Keratinocyte (primary cell): ENCODE results near the gene UPF1. TPM values are rescaled to one million over a fixed set of nuclear protein-coding genes. Genes with fewer than 3 reads are reported as not detected.
A peak's percentile ranks its signal among the peaks of the same experiment; 100 is the strongest.

Source experiments
- DNase-seq: peaks from one replicate; pipeline ENCODE4 v3.0.0-alpha.2; 2011; ENCODE audit warnings: low read depth, missing footprints, low spot score
- FAIRE-seq: peaks from 2 replicates; lab custom pipeline; 2011; peaks lifted over from hg19 to GRCh38; lab: Jason Lieb, UNC
- H2AFZ ChIP-seq: 2 replicates; pipeline ENCODE4 v1.6.0; 2012; ENCODE audit warnings: low read length, control low read depth, inconsistent platforms; ENCODE audit not compliant: control insufficient read depth
- H3K27ac ChIP-seq: 2 replicates; pipeline ENCODE4 v1.5.1; 2011; ENCODE audit warnings: low read length; ENCODE audit not compliant: control insufficient read depth, insufficient read depth
- H3K27me3 ChIP-seq: 3 replicates; pipeline ENCODE4 v1.6.0; 2011; ENCODE audit warnings: low read length; ENCODE audit not compliant: control insufficient read depth, insufficient read depth; ENCODE audit errors: extremely low read depth
- H3K36me3 ChIP-seq, 2 experiments: 2 replicates in 1 of 2; 3 replicates in 1 of 2; pipeline ENCODE4 v1.5.1; 2011; ENCODE audit warnings: low read length in 2 of 2, mild to moderate bottlenecking in 1 of 2; ENCODE audit not compliant: control insufficient read depth in 2 of 2, insufficient read depth in 2 of 2; ENCODE audit errors: extremely low read depth in 1 of 2
- H3K4me1 ChIP-seq: 3 replicates; pipeline ENCODE4 v1.5.1; 2011; ENCODE audit warnings: low read length; ENCODE audit not compliant: control insufficient read depth, insufficient read depth; ENCODE audit errors: extremely low read depth
- H3K4me2 ChIP-seq: 3 replicates; pipeline ENCODE4 v1.6.0; 2011; ENCODE audit warnings: low read depth, low read length; ENCODE audit not compliant: control insufficient read depth, insufficient read depth; ENCODE audit errors: extremely low read depth
- H3K4me3 ChIP-seq, 3 experiments: fragments of 200-600 bp in 1 of 3; sonication (generic) in 1 of 3; 2 replicates in 2 of 3; 3 replicates in 1 of 3; pipeline ENCODE4 v1.5.1; 2011 to 2016; ENCODE audit warnings: low read length in 3 of 3, mild to moderate bottlenecking in 3 of 3, control low read depth in 2 of 3, inconsistent platforms in 1 of 3, low read depth in 1 of 3, mixed read lengths in 1 of 3, mixed run types in 1 of 3, moderate library complexity in 1 of 3; ENCODE audit not compliant: control insufficient read depth in 2 of 3, insufficient read depth in 2 of 3; ENCODE audit errors: extremely low read depth in 1 of 3
- H3K79me2 ChIP-seq: 2 replicates; pipeline ENCODE4 v1.6.0; 2012; ENCODE audit warnings: low read length; ENCODE audit not compliant: control insufficient read depth, insufficient read depth
- H3K9ac ChIP-seq: 3 replicates; pipeline ENCODE4 v1.6.0; 2011; ENCODE audit warnings: low read length; ENCODE audit not compliant: control insufficient read depth, insufficient read depth; ENCODE audit errors: extremely low read depth
- H3K9me1 ChIP-seq: 3 replicates; pipeline ENCODE4 v1.6.0; 2011; ENCODE audit warnings: low read length; ENCODE audit not compliant: control insufficient read depth, insufficient read depth; ENCODE audit errors: extremely low read depth
- H3K9me3 ChIP-seq: 2 replicates; pipeline ENCODE4 v1.5.1; 2012; ENCODE audit warnings: low read depth, low read length; ENCODE audit not compliant: control insufficient read depth
- H4K20me1 ChIP-seq: 3 replicates; pipeline ENCODE4 v1.6.0; 2011; ENCODE audit warnings: low read length; ENCODE audit not compliant: control insufficient read depth, insufficient read depth; ENCODE audit errors: extremely low read depth
- CTCF ChIP-seq, 3 experiments: IDR thresholded peaks in 1 of 3; conservative IDR thresholded peaks in 1 of 3; optimal IDR thresholded peaks in 1 of 3; 2 replicates in 2 of 3; 3 replicates in 1 of 3; pipeline versions ENCODE3 to v1.5.1; 2011; ENCODE audit warnings: low read length in 3 of 3, mild to moderate bottlenecking in 3 of 3, moderate library complexity in 2 of 3, control low read depth in 1 of 3, inconsistent platforms in 1 of 3; ENCODE audit not compliant: insufficient read depth in 2 of 3; ENCODE audit errors: extremely low read depth in 1 of 3
- EZH2 ChIP-seq: IDR thresholded peaks from one replicate; pipeline ENCODE4 v1.6.1; 2012; ENCODE audit warnings: inconsistent platforms, mild to moderate bottlenecking, low read length, moderate library complexity
- dilution Hi-C: fragments of 300-500 bp; cut with MboI; formaldehyde crosslinking; loops from one replicate; pipeline ENCODE4 v1.7.0; 2020; ENCODE audit warnings: low sequenced_read_pairs; ENCODE audit not compliant: extremely low pct_ligation_motif_present
- polyA plus RNA-seq, 5 experiments: library from polyadenylated mRNA; depleted of rRNA in 3 of 5; stranded (reverse) in 3 of 5; stranded (forward) in 1 of 5; unstranded in 1 of 5; fragments of >200 nt; gene quantifications; 1 replicate in 1 of 5; 2 replicates in 3 of 5; 3 replicates in 1 of 5; pipeline versions ENCODE4 v1.2.1 to v1.2.3, GENCODE V29; 2011 to 2012; ENCODE audit warnings: missing spikeins in 2 of 5, low read depth in 1 of 5, low replicate concordance in 1 of 5

Gene UPF1
- polyA plus RNA-seq, 1 donor (not counting 4 experiments of a cell fraction or from before 2014, with no cell fraction given): 33.7 TPM

GRCh38 chr19:18790566-18791314 is 41.0 kb upstream of the UPF1 start, which contains the start of gene COMP:
Gene COMP, minus strand, starts transcription at chr19:18791305. Its CDS starts 36 bp downstream, at chr19:18791269.
- Histone ChIP-seq H2AFZ (no peak within 1 kb of the TSS), H3K36me3 (no peaks in the 10 kb centered on the region), H3K4me1 (no peaks in the 10 kb centered on the region), H3K4me3 (no peak within 1 kb of the TSS), H3K9me1 (no peaks in the 10 kb centered on the region), H3K27me3 (peaks cover 74% of the 10 kb centered on the region), H4K20me1 (no peaks in the 10 kb centered on the region), H3K9ac (no peak within 1 kb of the TSS), H3K9me3 (no peaks in the 10 kb centered on the region), H3K27ac (no peak within 1 kb of the TSS), H3K79me2 (no peaks in the 10 kb centered on the region), H3K4me2 (no peak within 1 kb of the TSS)
- FAIRE-seq: no peak
- no peak for DNase-seq
- TF ChIP-seq EZH2 (peak; percentile 98), CTCF (optimal IDR thresholded peaks at IDR 0.05 in 1 of 3, IDR thresholded peaks at IDR 0.05 in 1 of 3, conservative IDR thresholded peaks at IDR 0.05 in 1 of 3; ENCODE audit: extremely low read depth in 1 of 3, insufficient read depth in 2 of 3, low read length in 3 of 3) (no peak)
- dilution Hi-C loops: no loop called here

GRCh38 chr19:18791315-18791678 is 40.5 kb upstream of the UPF1 start:
- TF ChIP-seq CTCF (optimal IDR thresholded peaks at IDR 0.05 in 1 of 3, IDR thresholded peaks at IDR 0.05 in 1 of 3, conservative IDR thresholded peaks at IDR 0.05 in 1 of 3; ENCODE audit: extremely low read depth in 1 of 3, insufficient read depth in 2 of 3, low read length in 3 of 3): no peak
- TF ChIP-seq EZH2: no peak
- Histone ChIP-seq H3K27me3 (peaks cover 69% of the 10 kb centered on the region), H4K20me1 (no peaks in the 10 kb centered on the region), H3K9me1 (no peaks in the 10 kb centered on the region), H3K79me2 (no peaks in the 10 kb centered on the region), H2AFZ (no peak overlapping the region), H3K4me3 (no peak overlapping the region), H3K4me1 (no peaks in the 10 kb centered on the region), H3K9ac (no peak overlapping the region), H3K27ac (no peak overlapping the region), H3K9me3 (no peaks in the 10 kb centered on the region), H3K4me2 (no peak overlapping the region), H3K36me3 (no peaks in the 10 kb centered on the region)
- FAIRE-seq (no peak), DNase-seq (no peak)
- dilution Hi-C loops: no loop called here
